Fibroblast of skin of back (primary cell): ENCODE measurements around the gene AFAP1L2.
"Not testable (repeated sequence)": the region's sequence is repeated elsewhere in the genome, so short reads cannot be mapped to it uniquely, and the experiment has no call there.

Experiments
- DNase-seq: peaks from one replicate; pipeline ENCODE4 v3.0.0-alpha.2; 2013

AFAP1L2 gene

GRCh38 chr10:114335614-114336013, 68.7 kb downstream of the AFAP1L2 start:
- no peak for DNase-seq

GRCh38 chr10:114334301-114334700, 70.0 kb downstream of the AFAP1L2 start:
- DNase-seq: peak; percentile 38

- not testable (repeated sequence) for DNase-seq
Observed at GRCh38 chr10:114333441-114333840, 70.9 kb downstream of the AFAP1L2 start.

GRCh38 chr10:114332301-114333192, 71.8 kb downstream of the AFAP1L2 start:
- peak; percentile 23 for DNase-seq

GRCh38 chr10:114329634-114330365, 74.5 kb downstream of the AFAP1L2 start:
- DNase-seq: no peak

GRCh38 chr10:114328874-114329273, 75.4 kb downstream of the AFAP1L2 start:
- no peak for DNase-seq

- no peak for DNase-seq
Observed at GRCh38 chr10:114328441-114328812, 75.9 kb downstream of the AFAP1L2 start.

- DNase-seq: no peak
Observed at GRCh38 chr10:114327537-114328440, 76.5 kb downstream of the AFAP1L2 start.

GRCh38 chr10:114326795-114327194, 77.5 kb downstream of the AFAP1L2 start:
- peak; percentile 35 for DNase-seq

GRCh38 chr10:114323023-114323422, 81.3 kb downstream of the AFAP1L2 start:
- peak; percentile 79 for DNase-seq

GRCh38 chr10:114322344-114322743, 82.0 kb downstream of the AFAP1L2 start:
- DNase-seq: peak; percentile 31

- no peak for DNase-seq
Observed at GRCh38 chr10:114320249-114321116, 83.8 kb downstream of the AFAP1L2 start.

GRCh38 chr10:114319406-114320248, 84.7 kb downstream of the AFAP1L2 start:
- no peak for DNase-seq

- DNase-seq: no peak
Observed at GRCh38 chr10:114316744-114317143, 87.6 kb downstream of the AFAP1L2 start.

GRCh38 chr10:114315566-114316420, 88.5 kb downstream of the AFAP1L2 start:
- DNase-seq: no peak

GRCh38 chr10:114313866-114314265, 90.4 kb downstream of the AFAP1L2 start:
- no peak for DNase-seq

GRCh38 chr10:114313139-114313538, 91.2 kb downstream of the AFAP1L2 start:
- no peak for DNase-seq

- DNase-seq: no peak
Observed at GRCh38 chr10:114311496-114312209, 92.6 kb downstream of the AFAP1L2 start.

GRCh38 chr10:114311023-114311422, 93.3 kb downstream of the AFAP1L2 start:
- no peak for DNase-seq
